Measurements from ENCODE around the gene TIE1.

TIE1 gene

DNA sequence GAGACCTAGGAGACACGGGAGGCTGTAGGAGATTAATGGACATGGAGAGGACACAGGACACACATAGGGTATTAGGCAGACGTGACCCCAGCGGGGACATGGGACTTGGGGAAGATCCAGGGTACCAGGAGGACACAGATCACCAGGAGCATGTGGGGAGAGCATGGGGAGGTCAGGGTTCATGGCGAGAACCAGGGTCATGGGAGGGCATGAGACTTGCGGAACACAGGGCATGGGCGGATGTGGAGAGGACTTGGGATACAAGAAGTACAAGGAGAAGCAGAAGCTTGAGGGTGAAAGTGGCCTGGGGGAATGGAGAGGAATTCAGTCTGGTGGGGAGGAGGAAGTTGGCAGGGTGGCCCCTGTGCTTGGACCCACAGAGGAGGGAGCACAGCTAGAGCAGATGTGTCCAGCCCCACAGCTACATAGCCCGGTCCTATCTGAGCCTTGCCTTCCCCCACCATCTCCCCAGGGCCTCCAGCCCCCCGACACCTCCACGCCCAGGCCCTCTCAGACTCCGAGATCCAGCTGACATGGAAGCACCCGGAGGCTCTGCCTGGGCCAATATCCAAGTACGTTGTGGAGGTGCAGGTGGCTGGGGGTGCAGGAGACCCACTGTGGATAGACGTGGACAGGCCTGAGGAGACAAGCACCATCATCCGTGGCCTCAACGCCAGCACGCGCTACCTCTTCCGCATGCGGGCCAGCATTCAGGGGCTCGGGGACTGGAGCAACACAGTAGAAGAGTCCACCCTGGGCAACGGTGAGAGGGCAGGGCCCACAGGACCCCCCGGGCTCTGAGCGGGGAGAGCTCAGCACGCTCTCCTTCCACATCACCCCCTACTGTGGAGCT is 12.1 kb downstream of the TIE1 start:
- DNase-seq (ENCODE audit: low spot score): no peak

DNA sequence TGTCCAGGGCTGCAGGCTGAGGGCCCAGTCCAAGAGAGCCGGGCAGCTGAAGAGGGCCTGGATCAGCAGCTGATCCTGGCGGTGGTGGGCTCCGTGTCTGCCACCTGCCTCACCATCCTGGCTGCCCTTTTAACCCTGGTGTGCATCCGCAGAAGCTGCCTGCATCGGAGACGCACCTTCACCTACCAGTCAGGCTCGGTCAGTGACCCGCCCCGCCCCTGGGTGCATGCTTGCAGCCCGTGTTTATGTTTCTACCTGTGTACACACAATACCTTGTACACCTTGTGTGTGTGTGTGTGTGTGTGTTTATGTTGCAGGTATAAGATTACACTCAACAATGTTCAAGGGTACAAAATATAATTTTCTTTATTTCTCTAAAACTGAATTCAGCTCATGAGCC is 13.0 kb downstream of the TIE1 start:
- no peak for DNase-seq (ENCODE audit: low spot score)

DNA sequence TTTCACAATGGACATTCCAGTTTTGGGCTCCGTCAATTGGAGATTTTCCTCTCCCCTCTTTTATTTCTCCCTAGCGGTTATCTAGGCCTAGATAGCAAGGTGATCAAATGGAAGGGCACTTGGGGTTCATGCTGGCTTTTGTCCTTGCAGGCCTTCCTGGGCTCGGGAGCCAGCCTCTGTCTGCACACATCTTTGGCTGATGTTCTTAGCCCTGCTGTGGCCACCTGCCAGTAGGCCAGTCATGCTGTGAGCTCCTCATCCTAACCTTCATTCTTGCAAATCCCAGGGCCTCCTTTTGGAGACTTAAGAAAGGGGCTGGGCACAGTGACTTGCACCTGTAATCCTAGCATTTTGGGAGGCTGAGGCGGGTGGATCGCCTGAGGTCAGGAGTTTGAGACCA is 13.5 kb downstream of the TIE1 start:
- no peak for DNase-seq (ENCODE audit: low spot score)

DNA sequence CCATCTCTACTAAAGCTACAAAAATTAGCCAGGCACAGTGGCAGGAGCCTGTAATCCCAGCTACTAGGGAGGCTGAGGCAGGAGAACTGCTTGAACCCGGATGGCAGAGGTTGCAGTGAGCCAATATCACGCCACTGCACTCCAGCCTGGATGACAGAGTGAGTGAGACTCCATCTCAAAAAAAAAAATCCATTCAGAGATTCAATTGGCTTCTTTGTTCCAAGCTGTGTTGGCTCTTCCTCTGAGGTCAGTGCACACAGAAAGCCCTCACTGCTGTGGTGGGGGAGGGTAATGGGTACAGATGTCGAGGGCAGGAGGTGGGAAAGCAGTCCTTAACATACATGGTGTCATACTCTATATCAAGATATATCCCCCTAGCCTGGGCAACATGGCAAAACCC is 14.7 kb downstream of the TIE1 start:
- no peak for DNase-seq (ENCODE audit: low spot score)

- no peak for DNase-seq (ENCODE audit: low spot score)
Measured at GRCh38 chr1:43315963-43316737, 15.4 kb downstream of the TIE1 start.

DNA sequence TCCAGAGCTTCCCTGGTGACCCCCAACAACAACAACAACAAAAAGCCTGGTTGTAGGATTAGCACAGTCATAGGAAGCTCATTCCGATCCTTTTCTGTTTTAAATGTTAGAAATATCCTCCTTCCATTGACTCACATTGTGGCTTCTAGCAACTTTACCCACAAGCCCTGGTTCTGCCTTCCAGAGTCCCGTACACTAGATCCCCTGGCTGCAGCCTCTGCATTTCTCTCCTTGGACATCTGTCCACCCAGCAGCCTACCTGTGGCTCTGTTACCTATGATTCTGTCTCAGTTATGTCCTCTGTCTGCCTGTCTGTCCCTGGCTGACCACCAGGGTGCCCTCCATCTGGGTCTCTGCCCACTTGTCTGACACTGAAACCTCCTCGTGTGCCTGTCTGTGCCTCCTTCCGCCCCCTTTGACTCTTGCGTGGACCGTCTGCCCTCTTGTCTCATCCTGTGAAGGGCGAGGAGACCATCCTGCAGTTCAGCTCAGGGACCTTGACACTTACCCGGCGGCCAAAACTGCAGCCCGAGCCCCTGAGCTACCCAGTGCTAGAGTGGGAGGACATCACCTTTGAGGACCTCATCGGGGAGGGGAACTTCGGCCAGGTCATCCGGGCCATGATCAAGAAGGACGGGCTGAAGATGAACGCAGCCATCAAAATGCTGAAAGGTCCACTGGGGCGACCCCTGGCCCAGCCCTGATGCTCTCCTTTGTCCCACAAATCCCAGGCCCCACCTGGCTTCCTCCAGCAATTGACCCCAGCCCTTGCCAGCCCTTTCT is 16.1 kb downstream of the TIE1 start:
- DNase-seq (ENCODE audit: low spot score): no peak

- DNase-seq (ENCODE audit: low spot score): no peak
Measured at GRCh38 chr1:43317817-43318471, 17.2 kb downstream of the TIE1 start.

- DNase-seq (ENCODE audit: low spot score): no peak
Measured at GRCh38 chr1:43318831-43319230, 18.0 kb downstream of the TIE1 start.

DNA sequence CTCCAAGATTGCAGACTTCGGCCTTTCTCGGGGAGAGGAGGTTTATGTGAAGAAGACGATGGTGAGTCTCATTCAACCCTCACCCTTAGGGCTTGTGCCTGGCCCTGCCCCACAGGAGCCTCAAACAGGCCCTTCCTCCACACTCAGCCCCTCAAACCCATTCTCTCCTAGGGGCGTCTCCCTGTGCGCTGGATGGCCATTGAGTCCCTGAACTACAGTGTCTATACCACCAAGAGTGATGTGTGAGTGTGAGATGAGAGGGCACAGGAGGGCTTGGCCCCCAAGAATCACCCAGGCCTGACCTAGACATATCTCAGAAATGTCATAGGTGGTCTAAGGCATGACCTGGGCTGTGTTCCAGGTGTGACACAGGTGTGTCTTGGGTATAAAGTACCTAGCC is 18.5 kb downstream of the TIE1 start:
- DNase-seq (ENCODE audit: low spot score): no peak

GRCh38 chr1:43319766-43320165 is 19.0 kb downstream of the TIE1 start:
- no peak for DNase-seq (ENCODE audit: low spot score)

DNA sequence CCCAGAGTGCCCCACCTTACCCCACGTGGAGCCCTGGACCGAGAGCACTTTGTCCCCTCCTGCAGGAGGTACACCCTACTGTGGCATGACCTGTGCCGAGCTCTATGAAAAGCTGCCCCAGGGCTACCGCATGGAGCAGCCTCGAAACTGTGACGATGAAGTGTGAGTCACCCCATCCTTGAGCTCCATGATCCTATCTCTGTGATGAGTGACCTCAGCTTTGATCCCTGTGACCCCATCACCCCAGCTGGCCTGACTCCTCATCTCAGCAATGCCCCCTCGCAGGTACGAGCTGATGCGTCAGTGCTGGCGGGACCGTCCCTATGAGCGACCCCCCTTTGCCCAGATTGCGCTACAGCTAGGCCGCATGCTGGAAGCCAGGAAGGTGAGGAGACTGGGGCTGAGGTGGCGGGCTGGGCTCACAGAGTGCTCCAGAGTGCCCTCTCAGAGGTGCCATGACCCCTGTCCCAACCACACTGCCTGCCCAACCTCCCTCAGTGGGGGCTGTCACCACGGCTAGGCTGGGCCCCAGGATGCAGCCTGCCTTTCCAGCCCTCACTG is 20.6 kb downstream of the TIE1 start:
- DNase-seq (ENCODE audit: low spot score): no peak

DNA sequence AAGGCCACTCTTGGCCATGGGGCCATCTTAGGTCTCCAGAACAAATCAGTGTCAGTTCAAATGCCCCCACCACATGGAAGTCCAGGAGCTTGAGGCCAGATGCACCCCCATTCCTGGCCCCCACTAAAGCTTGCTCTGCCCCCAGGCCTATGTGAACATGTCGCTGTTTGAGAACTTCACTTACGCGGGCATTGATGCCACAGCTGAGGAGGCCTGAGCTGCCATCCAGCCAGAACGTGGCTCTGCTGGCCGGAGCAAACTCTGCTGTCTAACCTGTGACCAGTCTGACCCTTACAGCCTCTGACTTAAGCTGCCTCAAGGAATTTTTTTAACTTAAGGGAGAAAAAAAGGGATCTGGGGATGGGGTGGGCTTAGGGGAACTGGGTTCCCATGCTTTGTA is 21.7 kb downstream of the TIE1 start:
- DNase-seq (ENCODE audit: low spot score): no peak

DNA sequence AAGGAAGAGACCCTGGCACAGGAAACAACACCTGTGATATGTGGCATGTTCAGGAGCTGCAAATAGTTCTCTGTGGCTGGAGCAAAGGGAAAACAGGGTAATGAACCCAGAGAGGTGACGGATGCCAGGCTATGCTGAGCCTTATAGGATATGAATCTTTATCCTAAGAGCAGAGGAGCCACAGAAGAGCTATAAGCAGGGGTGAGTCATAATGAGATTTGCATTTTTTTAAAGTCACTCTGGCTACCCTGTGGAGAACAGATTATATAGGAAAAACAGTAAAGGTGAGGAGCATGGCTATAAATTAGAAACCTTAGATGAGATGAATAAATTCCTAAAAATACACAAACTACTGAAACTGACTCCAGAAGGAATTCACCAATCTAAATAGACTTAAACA is 24.0 kb downstream of the TIE1 start:
- no peak for DNase-seq (ENCODE audit: low spot score)

DNA sequence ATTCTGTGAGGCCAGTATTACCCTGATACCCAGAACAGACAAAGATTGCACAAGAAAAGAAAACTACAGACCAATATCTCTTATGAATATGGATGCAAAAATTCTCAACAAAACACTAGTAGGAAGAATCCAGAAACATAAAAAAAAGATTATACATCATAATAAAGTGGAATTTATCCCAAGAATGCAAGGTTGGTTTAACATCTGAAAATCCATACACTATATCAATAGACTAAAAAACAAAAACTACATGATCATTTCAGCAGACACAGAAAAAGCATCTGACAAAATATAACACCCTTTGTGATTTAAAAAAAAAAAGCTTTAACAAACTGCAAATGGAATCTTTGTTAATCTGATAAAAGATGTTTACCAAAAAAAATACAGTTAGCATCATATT is 24.6 kb downstream of the TIE1 start:
- no peak for DNase-seq (ENCODE audit: low spot score)

DNA sequence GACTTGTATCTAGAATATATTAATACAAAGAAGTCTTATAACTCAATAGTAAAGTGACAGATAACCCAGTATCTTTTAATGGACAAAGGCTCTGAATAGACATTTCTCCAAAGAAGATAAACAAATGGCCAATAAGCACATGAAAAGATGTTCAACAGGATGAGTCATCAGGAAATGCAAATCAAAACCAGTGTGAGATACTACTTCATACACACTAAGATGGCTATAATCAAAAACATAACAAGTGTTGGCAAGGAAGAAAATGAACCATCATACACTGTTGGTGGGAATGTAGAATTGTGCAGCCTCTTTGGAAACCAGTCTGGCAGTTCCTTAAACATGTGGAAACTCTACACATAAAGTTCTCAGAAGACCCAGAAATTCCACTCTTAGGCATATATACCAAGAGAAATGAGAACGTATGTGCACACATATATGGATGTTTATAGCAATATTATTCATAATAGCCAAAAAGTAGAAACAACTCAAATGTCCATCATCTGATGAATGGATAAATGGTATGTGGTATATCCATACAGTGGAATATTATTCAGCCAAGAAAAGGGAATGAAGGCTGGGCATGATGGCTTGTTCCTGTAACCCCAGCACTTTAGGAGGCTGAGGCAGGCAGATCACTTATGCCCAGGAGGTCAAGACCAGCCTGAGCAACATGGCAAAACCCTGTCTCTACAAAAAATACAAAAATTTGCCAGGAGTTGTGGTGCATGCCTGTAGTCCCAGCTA is 26.9 kb downstream of the TIE1 start:
- no peak for DNase-seq (ENCODE audit: low spot score)

DNA sequence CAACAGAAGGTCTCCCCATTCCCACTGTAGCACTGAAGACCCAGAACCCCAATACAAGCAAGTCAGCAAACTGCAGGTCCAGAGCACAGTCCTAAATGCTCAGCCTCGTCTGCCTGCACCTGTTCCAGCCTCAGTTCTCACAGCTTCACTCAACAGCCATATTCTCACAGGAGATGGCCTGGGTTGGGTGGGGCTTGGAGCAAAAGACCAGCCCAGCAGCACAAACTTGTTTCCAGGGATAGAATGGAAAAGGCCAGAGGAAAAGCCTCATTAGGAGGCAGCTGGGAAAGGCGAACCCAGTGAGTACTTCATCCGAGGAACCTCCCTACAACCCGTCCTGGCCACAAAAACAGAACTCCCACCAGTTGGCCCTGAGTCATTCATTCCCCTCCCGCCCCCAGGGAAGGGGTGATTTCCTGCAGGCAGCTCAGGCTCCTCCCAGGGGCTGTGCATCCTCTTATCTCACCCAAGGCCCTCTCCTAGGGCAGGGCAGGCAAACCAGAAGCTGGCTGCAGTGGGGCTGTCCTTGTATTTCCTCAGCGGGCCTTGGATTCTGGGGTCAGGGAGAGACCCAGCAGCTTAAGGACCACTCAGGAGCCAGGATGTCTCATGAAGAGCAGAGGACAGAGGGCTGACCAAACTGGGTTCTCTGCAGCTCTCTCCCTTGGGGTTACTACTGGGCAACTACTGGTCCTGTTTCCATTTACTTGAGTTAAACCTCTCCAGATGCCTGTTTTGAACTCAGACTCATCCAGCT is 29.4 kb downstream of the TIE1 start:
- no peak for DNase-seq (ENCODE audit: low spot score)

GRCh38 chr1:43331688-43332087 is 30.9 kb downstream of the TIE1 start:
- no peak for DNase-seq (ENCODE audit: low spot score)

DNA sequence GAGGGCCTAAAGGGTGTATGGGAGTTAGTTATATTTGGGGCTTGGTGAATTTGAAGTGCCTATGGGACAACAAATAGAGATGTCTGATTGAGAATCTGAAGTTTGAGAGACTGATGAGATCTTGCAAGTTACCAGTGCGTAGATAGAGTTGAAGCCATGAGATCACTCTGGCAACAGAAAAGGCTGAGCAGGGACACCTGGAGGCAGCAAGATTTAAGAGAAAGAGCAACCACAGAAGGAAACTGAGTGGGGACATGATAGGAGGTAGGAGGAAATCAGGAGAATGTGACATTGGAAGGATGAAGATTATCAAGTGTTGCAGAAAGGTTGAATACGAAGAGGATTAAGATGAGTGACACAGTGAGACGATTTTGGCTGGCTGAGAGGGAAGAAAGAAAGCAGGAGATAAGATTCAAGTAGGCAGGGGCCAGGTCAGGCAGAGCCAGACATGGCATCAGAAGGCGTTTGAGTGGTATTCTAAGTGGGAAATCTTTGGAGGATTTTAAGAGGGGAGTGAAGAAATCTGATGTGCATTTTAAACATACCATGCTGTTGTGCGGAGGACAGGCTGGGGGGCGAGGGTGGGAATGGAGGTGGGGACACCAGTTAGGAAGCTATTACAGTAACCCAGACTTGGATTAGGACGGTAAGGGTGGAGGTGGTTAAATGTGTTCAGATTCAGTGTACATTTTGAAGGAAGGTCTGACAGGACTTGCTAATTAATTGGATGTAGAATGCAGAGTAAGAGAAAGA is 33.8 kb downstream of the TIE1 start:
- DNase-seq (ENCODE audit: low spot score): no peak

DNA sequence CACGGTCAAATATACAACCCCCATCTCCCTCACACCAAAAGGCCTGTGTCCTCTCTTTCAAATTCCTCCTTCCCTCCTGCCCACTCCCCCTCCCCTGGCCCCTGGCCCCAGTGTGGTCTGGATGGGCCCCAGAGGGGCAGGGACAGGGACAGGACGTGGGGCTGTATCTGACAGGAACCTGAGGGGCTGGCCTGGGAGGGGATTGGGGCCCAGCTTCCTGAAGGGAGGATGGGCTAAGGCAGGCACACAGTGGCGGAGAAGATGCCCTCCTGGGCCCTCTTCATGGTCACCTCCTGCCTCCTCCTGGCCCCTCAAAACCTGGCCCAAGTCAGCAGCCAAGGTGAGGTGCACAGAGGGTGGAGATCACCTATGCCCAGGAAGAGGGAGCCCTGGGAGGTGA is 36.8 kb downstream of the TIE1 start, which contains the start of gene MPL:
Gene MPL, plus strand, starts transcription at position 231 of the 400 bp plus-strand sequence. Its CDS starts 31 bp downstream, at position 262.
- no peak for DNase-seq (ENCODE audit: low spot score)

Measured in CD4-positive, alpha-beta T cell treated with Interleukin-15 for 4 hours (primary cell).